ENCODE measurements around the gene GOSR2. TPM values are rescaled to one million over a fixed set of nuclear protein-coding genes. Genes with fewer than 3 reads are reported as not detected.
A peak's percentile ranks its signal among the peaks of the same experiment; 100 is the strongest.

GOSR2 gene
- total and polyA plus RNA-seq, 9 of the 15 experiments (the other 6 are each of a cell fraction or from before 2014, with no cell fraction given) = 32.7 to 96.3 (median 48.9) TPM

GRCh38 chr17:46940692-46941404, 17.9 kb downstream of the GOSR2 start (continued):
- TF ChIP-seq JUN (IDR thresholded peaks at IDR 0.05; ENCODE audit: borderline replicate concordance, low read depth, low read length) = peak; percentile 19; the same call in 1 of the 2 replicates
- no peak for TF ChIP-seq JUN (CRISPR knock-in tag; IDR thresholded peaks at IDR 0.05; ENCODE audit: borderline replicate concordance)
- TF ChIP-seq XRCC4 (IDR thresholded peaks at IDR 0.05; ENCODE audit: extremely low read depth, insufficient read depth, insufficient read length) = no peak
- no peak for TF ChIP-seq NEUROD1 (IDR thresholded peaks at IDR 0.05; ENCODE audit: borderline replicate concordance, low read depth, low read length, partially characterized antibody)
- TF ChIP-seq, protein P1, sequence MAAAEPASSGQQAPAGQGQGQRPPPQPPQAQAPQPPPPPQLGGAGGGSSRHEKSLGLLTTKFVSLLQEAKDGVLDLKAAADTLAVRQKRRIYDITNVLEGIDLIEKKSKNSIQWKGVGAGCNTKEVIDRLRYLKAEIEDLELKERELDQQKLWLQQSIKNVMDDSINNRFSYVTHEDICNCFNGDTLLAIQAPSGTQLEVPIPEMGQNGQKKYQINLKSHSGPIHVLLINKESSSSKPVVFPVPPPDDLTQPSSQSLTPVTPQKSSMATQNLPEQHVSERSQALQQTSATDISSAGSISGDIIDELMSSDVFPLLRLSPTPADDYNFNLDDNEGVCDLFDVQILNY (CRISPR knock-in tag; IDR thresholded peaks at IDR 0.05) = no peak
- peak; percentile 48; the same call in 1 of the 2 replicates for TF ChIP-seq POLR2A (conservative IDR thresholded peaks at IDR 0.05)
- TF ChIP-seq ELK3 (CRISPR knock-in tag; IDR thresholded peaks at IDR 0.05) = no peak
- no peak for TF ChIP-seq FOXP1 (CRISPR knock-in tag; IDR thresholded peaks at IDR 0.05)
- TF ChIP-seq LEF1 (IDR thresholded peaks at IDR 0.05) = no peak
- TF ChIP-seq, protein P2, sequence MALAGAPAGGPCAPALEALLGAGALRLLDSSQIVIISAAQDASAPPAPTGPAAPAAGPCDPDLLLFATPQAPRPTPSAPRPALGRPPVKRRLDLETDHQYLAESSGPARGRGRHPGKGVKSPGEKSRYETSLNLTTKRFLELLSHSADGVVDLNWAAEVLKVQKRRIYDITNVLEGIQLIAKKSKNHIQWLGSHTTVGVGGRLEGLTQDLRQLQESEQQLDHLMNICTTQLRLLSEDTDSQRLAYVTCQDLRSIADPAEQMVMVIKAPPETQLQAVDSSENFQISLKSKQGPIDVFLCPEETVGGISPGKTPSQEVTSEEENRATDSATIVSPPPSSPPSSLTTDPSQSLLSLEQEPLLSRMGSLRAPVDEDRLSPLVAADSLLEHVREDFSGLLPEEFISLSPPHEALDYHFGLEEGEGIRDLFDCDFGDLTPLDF (CRISPR knock-in tag; IDR thresholded peaks at IDR 0.05) = 0 out of 2 replicates have a peak, but pooled peaks have one; percentile 22
- TF ChIP-seq CBX8 (IDR thresholded peaks at IDR 0.05; ENCODE audit: borderline replicate concordance, extremely low read depth, low read depth, low read length, poor library complexity, severe bottlenecking) = no peak
- peak; percentile 80 for TF ChIP-seq CC2D1A (IDR thresholded peaks at IDR 0.05)
- no peak for TF ChIP-seq NR1H2 (CRISPR knock-in tag; IDR thresholded peaks at IDR 0.05)
- TF ChIP-seq NRF1 (conservative IDR thresholded peaks at IDR 0.05 in 1 of 2, IDR thresholded peaks at IDR 0.05 in 1 of 2) = no peak
- TF ChIP-seq ETS2 (tag; IDR thresholded peaks at IDR 0.05; ENCODE audit: borderline replicate concordance, poor library complexity, severe bottlenecking) = no peak
- TF ChIP-seq RBM15 (IDR thresholded peaks at IDR 0.05; ENCODE audit: insufficient read depth, low read length) = no peak
- no peak for TF ChIP-seq POLR3A (IDR thresholded peaks at IDR 0.05; ENCODE audit: borderline replicate concordance, extremely low read depth, insufficient read depth, insufficient read length)
- no peak for TF ChIP-seq HLTF (IDR thresholded peaks at IDR 0.05)
- no peak for TF ChIP-seq ZMIZ1 (IDR thresholded peaks at IDR 0.05; ENCODE audit: low read depth in 2 of 2, low read length in 2 of 2)
- TF ChIP-seq RFX1 (IDR thresholded peaks at IDR 0.05) = no peak
- no peak for TF ChIP-seq RBM22 (IDR thresholded peaks at IDR 0.05; ENCODE audit: low read depth, low read length, poor library complexity, severe bottlenecking)
